H9 (cell line): Measurements from ENCODE around the gene CLOCK. TPM values are rescaled to one million over a fixed set of nuclear protein-coding genes. Genes with fewer than 3 reads are reported as not detected.

Source experiments
- DNase-seq: peaks from one replicate; pipeline ENCODE4 v3.0.0-alpha.2; 2017
- H2AFZ ChIP-seq: one replicate; pipeline ENCODE4 v1.6.1; 2013; ENCODE audit warnings: mild to moderate bottlenecking, low read length, control low read depth, moderate library complexity
- H2AK5ac ChIP-seq: 2 replicates; pipeline ENCODE4 v1.6.1; 2013; ENCODE audit warnings: low read length, control low read depth, mixed read lengths; ENCODE audit not compliant: insufficient read length
- H2BK120ac ChIP-seq: one replicate; pipeline ENCODE4 v1.6.1; 2013; ENCODE audit warnings: low read depth, mild to moderate bottlenecking, low read length, control low read depth, inconsistent platforms; ENCODE audit not compliant: poor library complexity, severe bottlenecking
- H2BK12ac ChIP-seq: 2 replicates; pipeline ENCODE4 v1.6.1; 2013; ENCODE audit warnings: low read length, control low read depth, mixed read lengths, low read depth; ENCODE audit not compliant: insufficient read length
- H2BK15ac ChIP-seq: 2 replicates; pipeline ENCODE4 v1.6.1; 2013; ENCODE audit warnings: low read depth, low read length, control low read depth
- H2BK20ac ChIP-seq: one replicate; pipeline ENCODE4 v1.6.1; 2013; ENCODE audit warnings: low read depth, mild to moderate bottlenecking, low read length, control low read depth, inconsistent platforms; ENCODE audit not compliant: poor library complexity, severe bottlenecking
- H2BK5ac ChIP-seq: 2 replicates; pipeline ENCODE4 v1.6.1; 2013; ENCODE audit warnings: low read length, control low read depth, mixed read lengths; ENCODE audit not compliant: insufficient read length
- H3K14ac ChIP-seq: 2 replicates; pipeline ENCODE4 v1.6.1; 2013; ENCODE audit warnings: low read length, control low read depth; ENCODE audit not compliant: insufficient read depth
- H3K18ac ChIP-seq: 2 replicates; pipeline ENCODE4 v1.6.1; 2013; ENCODE audit warnings: low read depth, mild to moderate bottlenecking, mixed read lengths, low read length, control low read depth; ENCODE audit not compliant: insufficient read length
- H3K23ac ChIP-seq: 2 replicates; pipeline ENCODE4 v1.6.1; 2013; ENCODE audit warnings: low read length, control low read depth, mixed read lengths, low read depth; ENCODE audit not compliant: insufficient read length
- H3K23me2 ChIP-seq: 2 replicates; pipeline ENCODE4 v1.6.1; 2013; ENCODE audit warnings: low read depth, mild to moderate bottlenecking, mixed read lengths, low read length, control low read depth; ENCODE audit not compliant: insufficient read length, poor library complexity, severe bottlenecking
- H3K27ac ChIP-seq: 2 replicates; pipeline ENCODE4 v1.5.1; 2013; ENCODE audit warnings: low read length, control low read depth, mixed read lengths, low read depth; ENCODE audit not compliant: insufficient read length
- H3K27me3 ChIP-seq: 2 replicates; pipeline ENCODE4 v1.6.1; 2013; ENCODE audit warnings: low read length, control low read depth, inconsistent platforms; ENCODE audit not compliant: insufficient read depth
- H3K4ac ChIP-seq: 2 replicates; pipeline ENCODE4 v1.6.1; 2013; ENCODE audit warnings: low read depth, mild to moderate bottlenecking, control low read depth, inconsistent platforms, low read length, moderate library complexity
- H3K4me1 ChIP-seq: 2 replicates; pipeline ENCODE4 v1.6.1; 2013; ENCODE audit warnings: low read length, control low read depth, inconsistent platforms; ENCODE audit not compliant: insufficient read depth
- H3K4me2 ChIP-seq: 2 replicates; pipeline ENCODE4 v1.6.1; 2013; ENCODE audit warnings: low read length, control low read depth, mixed read lengths; ENCODE audit not compliant: insufficient read length, insufficient read depth
- H3K56ac ChIP-seq: 2 replicates; pipeline ENCODE4 v1.6.1; 2013; ENCODE audit warnings: low read depth, mild to moderate bottlenecking, mixed read lengths, low read length, control low read depth; ENCODE audit not compliant: insufficient read length
- H3K79me1 ChIP-seq: 2 replicates; pipeline ENCODE4 v1.6.1; 2013; ENCODE audit warnings: low read depth, mild to moderate bottlenecking, moderate library complexity, low read length, control low read depth, inconsistent platforms; ENCODE audit not compliant: insufficient read depth, poor library complexity, severe bottlenecking
- H3K79me2 ChIP-seq: 2 replicates; pipeline ENCODE4 v1.6.1; 2013; ENCODE audit warnings: low read length, control low read depth, inconsistent platforms; ENCODE audit not compliant: insufficient read depth
- H3K9ac ChIP-seq: 2 replicates; pipeline ENCODE4 v1.6.1; 2013; ENCODE audit warnings: low read length, control low read depth, mixed read lengths; ENCODE audit not compliant: insufficient read length; ENCODE audit errors: extremely low read depth
- H3K9me3 ChIP-seq: one replicate; pipeline ENCODE4 v1.6.1; 2013; ENCODE audit warnings: low read depth, low read length, inconsistent platforms; ENCODE audit not compliant: control insufficient read depth
- H3T11ph ChIP-seq: one replicate; pipeline ENCODE4 v1.6.1; 2013; ENCODE audit warnings: mild to moderate bottlenecking, low read length, control low read depth, inconsistent platforms
- H4K20me1 ChIP-seq: one replicate; pipeline ENCODE4 v1.6.1; 2013; ENCODE audit not compliant: control insufficient read depth, insufficient read length, insufficient read depth
- H4K5ac ChIP-seq: 2 replicates; pipeline ENCODE4 v1.6.1; 2013; ENCODE audit warnings: low read depth, mild to moderate bottlenecking, mixed read lengths, low read length, control low read depth; ENCODE audit not compliant: insufficient read length
- H4K8ac ChIP-seq: replicated peaks from 2 replicates; pipeline ENCODE4 v1.6.1; 2013; ENCODE audit warnings: low read length, control low read depth, mixed read lengths, low read depth; ENCODE audit not compliant: insufficient read length
- H4K91ac ChIP-seq: 2 replicates; pipeline ENCODE4 v1.6.1; 2013; ENCODE audit warnings: low read depth, mild to moderate bottlenecking, moderate library complexity, mixed read lengths, low read length, control low read depth; ENCODE audit not compliant: insufficient read length
- H3K27ac Mint-ChIP-seq, 3 experiments: 2 replicates in 2 of 3; 3 replicates in 1 of 3; pipeline ENCODE4 v1.8.0; 2020 to 2021; ENCODE audit warnings: mixed read lengths in 3 of 3, mild to moderate bottlenecking in 1 of 3, moderate library complexity in 1 of 3
- H3K27me3 Mint-ChIP-seq: 2 replicates; pipeline ENCODE4 v1.8.0; 2021; ENCODE audit warnings: low read depth, mild to moderate bottlenecking, moderate library complexity, mixed read lengths
- H3K36me3 Mint-ChIP-seq, 3 experiments: 2 replicates in 2 of 3; 3 replicates in 1 of 3; pipeline ENCODE4 v1.8.0; 2020 to 2021; ENCODE audit warnings: low read depth in 3 of 3, mixed read lengths in 3 of 3; ENCODE audit not compliant: insufficient read depth in 1 of 3
- H3K4me1 Mint-ChIP-seq, 2 experiments: 2 replicates each; pipeline ENCODE4 v1.8.0; 2020; ENCODE audit warnings: mixed read lengths in 2 of 2
- H3K4me3 Mint-ChIP-seq, 2 experiments: 2 replicates in 1 of 2; 3 replicates in 1 of 2; pipeline ENCODE4 v1.8.0; 2020 to 2021; ENCODE audit warnings: mild to moderate bottlenecking in 2 of 2, mixed read lengths in 2 of 2, moderate library complexity in 1 of 2
- H3K9me3 Mint-ChIP-seq, 2 experiments: 2 replicates in 1 of 2; 3 replicates in 1 of 2; pipeline ENCODE4 v1.8.0; 2020; ENCODE audit warnings: mild to moderate bottlenecking in 2 of 2, mixed read lengths in 2 of 2, moderate library complexity in 1 of 2
- CTCF ChIP-seq: fragments of 200-600 bp; sonication (generic); conservative IDR thresholded peaks from 3 replicates; pipeline ENCODE4 v1.8.0; 2021; ENCODE audit warnings: antibody characterized with exemption, mild to moderate bottlenecking
- WGBS: extraction: QIAGEN DNeasy Blood & Tissue Kit; methylation state at CpG from one replicate; pipeline ENCODE4 v1.1.7; 2013; ENCODE audit warnings: missing lambda C conversion rate, low lambda C conversion rate, mixed read lengths; ENCODE audit not compliant: insufficient read length; ENCODE audit errors: extremely low coverage; 5-methylcytosine and 5-hydroxymethylcytosine counted together
- total RNA-seq: library from RNA; stranded (reverse); gene quantifications from 2 replicates; pipeline ENCODE4 v1.2.1, GENCODE V29; 2021

Gene CLOCK
- total RNA-seq, 1 experiment from 2014 or later = 16.2 TPM

- no peak overlapping the region for H3K4ac ChIP-seq
- no peaks in the 10 kb centered on the region for H4K20me1 ChIP-seq
- H2BK120ac ChIP-seq = no peak overlapping the region
- no peak overlapping the region for H2AK5ac ChIP-seq
- H2BK12ac ChIP-seq = no peak overlapping the region
- no peak overlapping the region for H2BK15ac ChIP-seq
- H3K23ac ChIP-seq = no peak overlapping the region
- Mint-ChIP-seq H3K36me3 (peaks cover 0 to 4% (median 0%) of the 10 kb centered on the region in 3 experiments; a peak in 3 of 7 replicates), H3K4me1 (peaks cover 9 to 16% of the 10 kb centered on the region in 2 experiments), H3K4me3 (no peak overlapping the region), H3K27ac (no peak overlapping the region), H3K27me3 (no peaks in the 10 kb centered on the region), H3K9me3 (peaks cover 0 to 3% of the 10 kb centered on the region in 2 experiments; a peak in 1 of 5 replicates)
- H4K91ac ChIP-seq = no peak overlapping the region
- no CpG with 5 or more reads among the region's 2 CpGs for WGBS
- no peaks in the 10 kb centered on the region for H3K9me3 ChIP-seq
- no peak overlapping the region for H2AFZ ChIP-seq
- H3K27me3 ChIP-seq = no peaks in the 10 kb centered on the region
- no peaks in the 10 kb centered on the region for H3K23me2 ChIP-seq
- H3K4me1 ChIP-seq = peaks cover 2% of the 10 kb centered on the region; the same call in 1 of the 2 replicates
- H2BK5ac ChIP-seq = no peak overlapping the region
- H3T11ph ChIP-seq = no peak overlapping the region
- H3K9ac ChIP-seq = no peak overlapping the region
- H3K18ac ChIP-seq = no peak overlapping the region
- no peak overlapping the region for H2BK20ac ChIP-seq
- H3K79me1 ChIP-seq = no peaks in the 10 kb centered on the region
- peak; percentile 53 for TF ChIP-seq CTCF
- no peak overlapping the region for H3K27ac ChIP-seq
- no peak overlapping the region for H3K56ac ChIP-seq
- DNase-seq = no peak
- no peak overlapping the region for H3K14ac ChIP-seq
- H4K8ac ChIP-seq = no peak overlapping the region
- no peak overlapping the region for H4K5ac ChIP-seq
- no peak overlapping the region for H3K4me2 ChIP-seq
- no peaks in the 10 kb centered on the region for H3K79me2 ChIP-seq
Observed at GRCh38 chr4:55554453-55555030, 7.8 kb upstream of the CLOCK start.
